GM12891 (cell line): ENCODE results near the gene PPP1R9B.

Experiments
- DNase-seq: peaks from one replicate; pipeline ENCODE4 v3.0.0; 2011; ENCODE audit warnings: low spot score; ENCODE audit not compliant: insufficient read length
- FAIRE-seq: peaks from 2 replicates; lab custom pipeline; 2011; peaks lifted over from hg19 to GRCh38; lab: Jason Lieb, UNC
- PAX5 ChIP-seq: IDR thresholded peaks from 2 replicates; pipeline ENCODE4 v1.6.1; 2011; ENCODE audit warnings: low read length, moderate library complexity, mild to moderate bottlenecking; ENCODE audit not compliant: insufficient read depth, severe bottlenecking
- POLR2A ChIP-seq: IDR thresholded peaks from 2 replicates; pipeline ENCODE4 v1.6.1; 2011; ENCODE audit warnings: low read depth, low read length, control low read depth
- POLR2AphosphoS5 ChIP-seq: IDR thresholded peaks from 2 replicates; pipeline ENCODE4 v1.6.1; 2011; ENCODE audit warnings: low read depth, low read length, control low read depth
- POU2F2 ChIP-seq: IDR thresholded peaks from 2 replicates; pipeline ENCODE4 v1.6.1; 2011; ENCODE audit warnings: low read depth, mild to moderate bottlenecking, control low read depth, low read length, moderate library complexity
- SPI1 ChIP-seq: IDR thresholded peaks from 2 replicates; pipeline ENCODE4 v1.6.1; 2011; ENCODE audit warnings: low read depth, low read length, control low read depth
- TAF1 ChIP-seq: IDR thresholded peaks from 2 replicates; pipeline ENCODE4 v1.6.1; 2011; ENCODE audit warnings: low read depth, low read length, control low read depth

PPP1R9B gene

GRCh38 chr17:50188531-50188920 lies 38.0 kb upstream of the PPP1R9B start:
- no peak for FAIRE-seq
- no peak for TF ChIP-seq TAF1
- TF ChIP-seq POU2F2, result no peak
- TF ChIP-seq POLR2AphosphoS5, result no peak
- no peak for TF ChIP-seq PAX5
- no peak for TF ChIP-seq SPI1
- TF ChIP-seq POLR2A, result no peak
- no peak for DNase-seq

DNA sequence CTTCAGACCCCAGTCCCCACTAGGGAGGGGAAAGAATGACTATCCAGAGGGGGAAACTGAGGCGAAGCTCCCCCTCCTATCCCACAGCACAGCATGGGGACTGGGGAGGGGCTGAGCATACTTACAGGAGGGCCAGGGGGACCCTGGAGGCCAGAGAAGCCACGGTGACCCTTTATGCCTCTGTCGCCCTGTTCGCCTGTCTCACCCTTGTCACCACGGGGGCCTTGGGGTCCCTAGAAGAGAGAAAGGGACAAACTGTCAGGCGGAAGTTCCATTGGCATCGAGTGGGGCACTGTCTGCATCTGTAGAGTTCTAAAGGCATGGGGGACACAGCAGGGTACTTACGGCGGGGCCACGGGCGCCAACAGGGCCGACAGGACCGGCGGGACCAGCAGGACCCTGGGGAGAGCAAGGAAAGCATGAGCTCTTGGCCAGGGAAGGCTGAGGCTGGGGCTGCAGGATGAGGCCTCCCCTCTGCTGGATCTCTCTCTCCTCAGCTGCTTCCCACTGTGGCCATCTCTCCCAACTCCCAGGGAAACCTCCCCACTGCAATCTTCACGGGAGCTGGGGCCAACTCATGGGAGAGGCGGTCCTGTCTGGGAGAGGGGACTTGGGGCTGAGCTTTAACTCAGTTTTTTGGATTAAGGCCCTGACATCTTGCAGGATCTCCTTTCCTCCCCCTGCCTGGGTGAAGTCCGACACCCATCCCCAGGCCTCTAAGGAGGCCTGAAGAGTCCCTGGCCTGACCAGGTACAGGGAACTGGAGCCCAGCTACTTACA lies 37.5 kb upstream of the PPP1R9B start:
- no peak for FAIRE-seq

DNA sequence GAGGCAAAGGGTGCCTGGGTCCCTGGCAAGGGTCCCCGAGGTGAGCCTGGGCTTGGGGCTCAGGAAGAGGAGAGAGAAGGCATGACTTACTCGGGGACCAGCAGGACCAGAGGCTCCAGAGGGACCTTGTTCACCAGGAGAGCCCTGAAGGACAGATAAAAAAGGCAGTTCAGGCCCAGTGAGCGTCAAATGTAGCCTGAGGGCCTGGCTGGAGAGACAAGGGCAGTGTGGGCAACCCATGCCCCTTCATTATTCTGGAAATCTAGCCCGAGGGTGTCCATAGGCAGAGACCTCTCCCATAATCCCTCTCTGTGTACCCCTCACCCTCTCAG lies 36.9 kb upstream of the PPP1R9B start:
- FAIRE-seq (no peak), DNase-seq (no peak)
- TF ChIP-seq POU2F2 (no peak), PAX5 (no peak), POLR2AphosphoS5 (no peak), SPI1 (no peak), TAF1 (no peak), POLR2A (no peak)

More for the DNA sequence above, 37.5 kb upstream of the PPP1R9B start:
- TF ChIP-seq SPI1 (no peak), POU2F2 (no peak), PAX5 (no peak), TAF1 (no peak), POLR2A (no peak), POLR2AphosphoS5 (no peak)
- DNase-seq, result no peak

DNA sequence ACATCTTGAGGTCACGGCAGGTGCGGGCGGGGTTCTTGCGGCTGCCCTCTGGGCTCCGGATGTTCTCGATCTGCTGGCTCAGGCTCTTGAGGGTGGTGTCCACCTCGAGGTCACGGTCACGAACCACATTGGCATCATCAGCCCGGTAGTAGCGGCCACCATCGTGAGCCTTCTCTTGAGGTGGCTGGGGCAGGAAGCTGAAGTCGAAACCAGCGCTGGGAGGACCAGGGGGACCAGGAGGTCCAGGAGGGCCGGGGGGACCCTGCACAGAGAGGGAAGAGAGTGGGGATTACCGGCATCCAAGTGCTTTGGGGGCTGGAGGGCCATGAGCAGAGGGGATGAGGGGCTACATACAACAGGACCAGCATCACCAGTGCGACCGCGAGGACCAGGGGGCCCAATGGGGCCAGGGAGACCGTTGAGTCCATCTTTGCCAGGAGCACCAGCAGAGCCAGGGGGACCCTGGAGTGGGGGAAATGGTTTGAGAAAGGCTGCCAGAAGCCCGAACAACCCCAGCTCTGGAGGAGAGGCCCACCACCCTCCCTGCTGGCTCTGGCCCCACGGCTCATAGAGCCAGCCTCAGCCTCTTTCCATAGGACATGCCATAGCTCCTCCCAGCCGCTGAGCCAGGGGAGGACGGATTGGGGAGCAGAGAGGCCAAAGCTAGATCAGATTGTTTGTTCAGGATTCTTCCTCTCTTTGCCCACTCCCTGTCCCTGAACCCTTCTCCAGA lies 36.4 kb upstream of the PPP1R9B start:
- no peak for TF ChIP-seq SPI1
- no peak for TF ChIP-seq POU2F2
- TF ChIP-seq TAF1, result no peak
- TF ChIP-seq PAX5, result no peak
- TF ChIP-seq POLR2AphosphoS5, result no peak
- TF ChIP-seq POLR2A, result no peak
- no peak for FAIRE-seq
- no peak for DNase-seq

GRCh38 chr17:50185631-50186471 lies 35.4 kb upstream of the PPP1R9B start:
- DNase-seq (no peak), FAIRE-seq (no peak)
- TF ChIP-seq SPI1, result no peak
- no peak for TF ChIP-seq TAF1
- TF ChIP-seq POLR2A, result no peak

DNA sequence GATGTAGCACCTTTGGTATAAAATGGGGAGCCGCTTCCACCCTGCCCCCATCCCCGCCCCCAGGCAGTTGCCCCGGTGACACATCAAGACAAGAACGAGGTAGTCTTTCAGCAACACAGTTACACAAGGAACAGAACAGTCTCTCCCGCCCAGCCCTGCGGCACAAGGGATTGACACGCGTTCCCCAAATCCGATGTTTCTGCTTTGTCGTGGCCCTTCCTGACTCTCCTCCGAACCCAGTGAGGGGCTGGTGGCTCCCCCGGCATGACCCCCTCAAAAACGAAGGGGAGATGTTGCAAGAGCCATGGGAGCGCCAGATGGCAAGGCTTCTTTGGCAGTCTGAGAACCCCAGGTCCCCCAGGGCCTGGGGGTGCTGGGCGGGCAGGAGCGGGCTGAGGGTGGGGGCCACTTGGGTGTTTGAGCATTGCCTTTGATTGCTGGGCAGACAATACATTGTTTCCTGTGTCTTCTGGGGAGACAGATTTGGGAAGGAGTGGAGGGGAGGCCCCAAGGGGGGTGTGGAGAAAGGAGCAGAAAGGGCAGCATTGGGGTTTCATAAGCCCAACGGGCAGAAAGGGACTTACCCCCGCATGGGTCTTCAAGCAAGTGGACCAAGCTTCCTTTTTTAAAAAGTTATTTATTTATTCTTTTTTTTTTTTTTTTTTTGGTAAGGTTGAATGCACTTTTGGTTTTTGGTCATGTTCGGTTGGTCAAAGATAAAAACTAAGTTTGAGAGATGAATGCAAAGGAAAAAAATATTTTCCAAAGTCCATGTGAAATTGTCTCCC lies 34.3 kb upstream of the PPP1R9B start:
- DNase-seq (peak; percentile 53), FAIRE-seq (peak; percentile 71)
- TF ChIP-seq TAF1 (no peak), POLR2AphosphoS5 (no peak), PAX5 (no peak), POU2F2 (no peak), SPI1 (no peak), POLR2A (no peak)

GRCh38 chr17:50184064-50184463 lies 33.6 kb upstream of the PPP1R9B start:
- no peak for TF ChIP-seq TAF1
- TF ChIP-seq POLR2AphosphoS5, result no peak
- DNase-seq, result no peak
- FAIRE-seq, result peak; percentile 26

GRCh38 chr17:50183421-50183994 lies 33.0 kb upstream of the PPP1R9B start:
- TF ChIP-seq SPI1, result peak; percentile 73
- no peak for TF ChIP-seq TAF1
- FAIRE-seq (peak; percentile 94), DNase-seq (no peak)

- no peak for TF ChIP-seq POLR2A
- no peak for TF ChIP-seq TAF1
- no peak for TF ChIP-seq POU2F2
- no peak for TF ChIP-seq SPI1
- no peak for TF ChIP-seq PAX5
- no peak for TF ChIP-seq POLR2AphosphoS5
- FAIRE-seq, result no peak
- no peak for DNase-seq
Measured at GRCh38 chr17:50182783-50183420, 32.4 kb upstream of the PPP1R9B start.
